ENCODE measurements around the gene NME3. TPM values are rescaled to one million over a fixed set of nuclear protein-coding genes. Genes with fewer than 3 reads are reported as not detected.

NME3 gene
- total RNA-seq: 70.0 and 79.8 TPM in 2 replicates

DNA sequence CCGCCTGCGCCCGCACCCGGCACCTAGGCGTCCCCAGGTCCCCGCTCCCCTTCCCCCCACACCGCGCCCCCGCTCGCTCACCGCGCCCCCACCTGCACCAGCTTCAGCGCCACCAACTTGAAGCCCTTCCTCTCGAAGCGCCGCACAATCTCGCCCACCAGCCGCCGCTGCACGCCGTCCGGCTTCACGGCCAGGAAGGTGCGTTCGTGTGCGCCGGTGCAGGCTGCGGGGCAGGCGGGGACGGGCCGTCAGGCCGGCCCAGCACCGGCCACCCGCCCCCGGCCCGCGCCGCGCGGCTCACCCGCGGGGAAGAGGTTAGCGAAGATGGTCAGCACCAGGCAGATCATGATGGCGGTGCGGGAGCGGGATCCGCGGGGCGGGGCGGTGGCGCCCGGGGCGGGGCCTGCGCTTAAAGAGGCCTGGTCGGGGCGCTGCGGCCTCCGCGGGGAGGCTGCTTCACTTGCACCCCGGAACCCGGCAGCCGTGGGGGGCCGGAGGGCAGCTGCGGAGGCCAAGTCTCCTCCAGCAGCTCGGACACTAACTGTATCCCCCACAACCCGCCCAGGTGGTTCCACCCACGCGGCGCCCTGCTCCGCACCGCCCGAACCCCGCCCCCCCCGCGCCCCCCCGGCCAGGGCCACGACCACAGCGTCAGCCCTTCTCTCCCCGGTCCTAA lies at the start of gene NME3:
TSS of gene NME3 (minus strand) at position 356 of the 676 bp plus-strand sequence. CDS start at position 347, 9 bp downstream.

DNA sequence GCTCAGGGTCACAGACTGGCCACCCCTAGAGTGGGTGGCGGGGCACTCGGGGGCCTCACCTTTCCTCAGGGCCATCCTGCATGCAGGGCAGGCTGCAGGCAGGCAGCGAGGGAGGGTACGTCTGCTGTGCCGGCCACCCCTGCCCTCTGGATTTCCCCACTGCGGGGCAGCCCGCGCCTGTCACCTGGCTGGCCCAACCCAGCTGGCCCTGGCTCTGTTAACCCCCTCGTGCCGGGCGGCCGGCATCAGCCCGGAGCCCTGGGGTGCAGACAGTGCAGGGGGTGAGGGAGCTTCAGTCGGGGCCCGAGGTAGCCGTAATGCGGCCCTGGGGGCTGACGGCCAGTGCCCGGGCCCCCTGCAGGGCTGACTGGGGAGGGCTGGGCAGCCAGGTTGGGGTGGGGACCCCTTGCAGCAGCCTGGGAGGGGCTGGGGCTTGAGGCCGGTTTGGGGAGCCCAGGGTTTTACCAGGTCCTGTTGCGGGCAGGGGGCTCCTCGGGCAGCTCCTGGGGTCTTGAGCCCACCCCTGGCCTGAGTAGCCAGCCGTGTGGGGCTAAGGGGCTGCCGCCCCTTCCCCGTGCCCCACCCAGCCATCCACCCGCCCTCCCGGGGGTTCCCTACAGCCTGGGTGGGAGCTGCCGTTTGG lies 22.4 kb upstream of the NME3 start, which contains the start of gene IGFALS:
TSS of gene IGFALS (minus strand) at position 128 of the 643 bp plus-strand sequence. CDS start at position 75, 53 bp downstream.

DNA sequence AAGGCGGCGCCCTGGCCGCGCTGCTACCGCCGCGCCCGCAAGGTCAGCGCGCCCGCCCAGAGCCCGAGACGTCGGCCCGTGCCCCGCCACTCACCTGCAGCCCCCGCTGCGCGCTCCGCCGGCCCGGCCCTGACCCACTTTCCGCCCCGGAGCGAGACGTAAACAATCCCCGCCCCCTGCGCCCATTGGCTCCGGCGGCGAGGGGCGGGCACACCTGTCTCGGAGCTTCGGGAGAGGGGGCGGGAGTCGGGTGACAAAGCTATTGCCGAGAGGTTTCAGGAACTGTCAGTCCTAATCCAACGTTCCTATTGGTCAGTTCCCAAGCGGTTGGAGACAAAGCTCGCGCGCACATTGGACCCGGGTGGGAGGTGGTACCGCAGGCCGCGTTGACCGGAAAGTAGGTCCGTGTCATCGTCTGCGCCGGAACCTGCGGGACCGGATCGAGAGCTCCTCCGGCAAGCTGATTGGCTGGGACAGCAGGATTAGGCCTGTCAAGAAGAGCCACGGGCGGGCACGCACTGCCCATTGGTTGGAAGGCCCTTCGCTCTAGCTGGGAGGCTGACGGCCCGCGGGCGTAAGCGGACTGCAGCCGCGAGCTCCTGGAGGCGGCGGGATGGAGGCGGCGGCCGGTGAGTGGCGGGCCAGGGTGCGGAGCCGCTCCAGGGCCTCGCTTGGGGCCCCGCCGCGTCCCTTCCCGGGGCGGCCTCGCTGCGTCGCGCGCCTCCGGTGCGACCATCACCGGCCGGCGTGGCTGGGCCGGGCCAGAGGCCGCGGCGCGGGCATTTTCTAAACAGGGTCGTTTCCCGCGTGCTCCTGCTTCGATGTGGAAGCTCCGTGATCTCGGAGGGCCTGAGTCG lies 11.3 kb upstream of the NME3 start, which contains the start of the genes NUBP2 and SPSB3:
TSS of gene NUBP2 (plus strand) at position 553 of the 857 bp plus-strand sequence. CDS start at position 614, 61 bp downstream.
TSS of gene SPSB3 (minus strand) at position 164 of the 857 bp plus-strand sequence. CDS start 1,088 bp downstream, outside the sequence.

GRCh38 chr16:1772908-1773702 lies 1.8 kb upstream of the NME3 start, which contains the start of gene MRPS34:
MRPS34 (minus strand) TSS chr16:1773134; CDS start chr16:1773119, 15 bp downstream.

GRCh38 chr16:1772362-1772907 lies 1.1 kb upstream of the NME3 start, which contains the start of gene EME2:
EME2 (plus strand) TSS chr16:1772810; CDS start chr16:1773228, 418 bp downstream.

Other genes with a start within 250 kb of the NME3 start
- gene TMEM204, start 237.9 kb downstream of the NME3 start, total RNA-seq: 28.8 and 34.3 TPM in 2 replicates
- gene IFT140, start 159.5 kb downstream of the NME3 start, total RNA-seq: 9.4 and 12.0 TPM in 2 replicates
- 6.7 and 11.2 TPM in 2 replicates for gene CRAMP1, start 159.2 kb downstream of the NME3 start, total RNA-seq
- gene JPT2, start 93.3 kb downstream of the NME3 start, total RNA-seq: 35.2 and 51.1 TPM in 2 replicates
- gene MAPK8IP3, start 65.3 kb downstream of the NME3 start, total RNA-seq: 18.5 and 31.4 TPM in 2 replicates
- gene EME2, start 1.3 kb upstream of the NME3 start, total RNA-seq: 3.1 and 4.5 TPM in 2 replicates
- gene MRPS34, start 1.6 kb upstream of the NME3 start, total RNA-seq: 65.7 and 84.4 TPM in 2 replicates
- 30.1 and 36.5 TPM in 2 replicates for gene SPSB3, start 11.0 kb upstream of the NME3 start, total RNA-seq
- 64.0 and 92.1 TPM in 2 replicates for gene NUBP2, start 11.4 kb upstream of the NME3 start, total RNA-seq
- not detected in 2 replicates for gene IGFALS, start 22.2 kb upstream of the NME3 start, total RNA-seq
- 66.8 and 85.2 TPM in 2 replicates for gene HAGH, start 55.3 kb upstream of the NME3 start, total RNA-seq
- gene FAHD1, start 55.7 kb upstream of the NME3 start, total RNA-seq: 35.6 and 42.2 TPM in 2 replicates
- 0.18 TPM in 1 of 2 replicates, not detected in the other for gene MEIOB, start 100.6 kb upstream of the NME3 start, total RNA-seq
- not detected in 2 replicates for gene HS3ST6, start 146.9 kb upstream of the NME3 start, total RNA-seq
- gene MSRB1, start 171.7 kb upstream of the NME3 start, total RNA-seq: 11.8 and 13.7 TPM in 2 replicates
- gene RPL3L, start 183.1 kb upstream of the NME3 start, total RNA-seq: not detected in 2 replicates
- gene NDUFB10, start 188.0 kb upstream of the NME3 start, total RNA-seq: 216 and 235 TPM in 2 replicates
- 2,750 and 3,500 TPM in 2 replicates for gene RPS2, start 193.3 kb upstream of the NME3 start, total RNA-seq
- not detected in 2 replicates for gene RNF151, start 195.3 kb upstream of the NME3 start, total RNA-seq
- 45.9 and 50.2 TPM in 2 replicates for gene TBL3, start 200.5 kb upstream of the NME3 start, total RNA-seq
- 0.32 TPM in 1 of 2 replicates, not detected in the other for gene NOXO1, start 209.9 kb upstream of the NME3 start, total RNA-seq
- 16.2 and 45.2 TPM in 2 replicates for gene GFER, start 212.7 kb upstream of the NME3 start, total RNA-seq
- 5.2 and 6.6 TPM in 2 replicates for gene SYNGR3, start 218.4 kb upstream of the NME3 start, total RNA-seq
- gene ZNF598, start 238.3 kb upstream of the NME3 start, total RNA-seq: 29.2 and 39.2 TPM in 2 replicates
- gene NPW, start 248.2 kb upstream of the NME3 start, total RNA-seq: 1.6 TPM in 1 of 2 replicates, not detected in the other

Measured in cardiac atrium fibroblast (primary cell).